HepG2 (cell line): Measurements from ENCODE around the gene CEP57L1. TPM values are rescaled to one million over a fixed set of nuclear protein-coding genes. Genes with fewer than 3 reads are reported as not detected.
A peak's percentile ranks its signal among the peaks of the same experiment; 100 is the strongest.

Source experiments
- CCAR2 ChIP-seq: fragments of 200-400 bp; formaldehyde crosslinking; optimal IDR thresholded peaks from 2 replicates; pipeline ENCODE3; 2018; ENCODE audit warnings: low read depth, mild to moderate bottlenecking, low read length, moderate library complexity
- ETV6 ChIP-seq: sonication (generic); formaldehyde crosslinking; conservative IDR thresholded peaks from 2 replicates; pipeline ENCODE4 v1.4.0; 2020; ENCODE audit warnings: missing genetic modification reagents
- FOXM1 ChIP-seq: sonication (generic); formaldehyde crosslinking; IDR thresholded peaks from 2 replicates; pipeline ENCODE4 v1.5.0; 2020; ENCODE audit warnings: missing genetic modification reagents
- GPN1 ChIP-seq: sonication (generic); formaldehyde crosslinking; IDR thresholded peaks from 2 replicates; pipeline ENCODE4 v1.5.1; 2020; ENCODE audit warnings: missing genetic modification reagents, borderline replicate concordance
- KMT2A ChIP-seq: sonication (generic); formaldehyde crosslinking; IDR thresholded peaks from 2 replicates; pipeline ENCODE4 v1.4.0; 2020; ENCODE audit warnings: missing genetic modification reagents
- RELA ChIP-seq: sonication (generic); formaldehyde crosslinking; IDR thresholded peaks from 2 replicates; pipeline ENCODE4 v1.4.0; 2020; ENCODE audit warnings: missing genetic modification reagents
- ZBTB38 ChIP-seq: sonication (generic); formaldehyde crosslinking; IDR thresholded peaks from 2 replicates; pipeline ENCODE4 v1.5.1; 2020; ENCODE audit warnings: mild to moderate bottlenecking, missing genetic modification reagents
- ZFP36 ChIP-seq: fragments of 150-350 bp; IDR thresholded peaks from 2 replicates; pipeline ENCODE4 v1.6.1; 2018; ENCODE audit warnings: borderline replicate concordance, low read length, low read depth; ENCODE audit not compliant: partially characterized antibody
- polyA plus RNA-seq, 8 experiments: library from polyadenylated mRNA; depleted of rRNA in 3 of 8; stranded (reverse) in 7 of 8; unstranded in 1 of 8; fragments of >200 nt; fragmentation: Illumina TruSeq in 4 of 8; extraction: Trizol in 4 of 8; gene quantifications; 2 replicates each; pipeline versions ENCODE4 v1.2.1 to v1.2.3, GENCODE V29; 2011 to 2016; ENCODE audit warnings: low read depth in 4 of 8, missing spikeins in 1 of 8, mixed read lengths in 1 of 8; ENCODE audit not compliant: insufficient read depth in 1 of 8
- total RNA-seq, 5 experiments: library from RNA; depleted of rRNA; stranded (reverse); fragments of >200 nt; fragmentation: Illumina TruSeq; extraction: Trizol; gene quantifications; 2 replicates each; pipeline ENCODE4 v1.2.3, GENCODE V29; 2016; ENCODE audit warnings: low read depth in 1 of 5
- TF ChIP-seq, protein P1 (sequence below): sonication (generic); formaldehyde crosslinking; IDR thresholded peaks from 2 replicates; pipeline ENCODE4 v1.5.0; 2020; ENCODE audit warnings: mild to moderate bottlenecking, low read depth, missing genetic modification reagents, borderline replicate concordance
- TF ChIP-seq, protein P2 (sequence below): sonication (generic); formaldehyde crosslinking; IDR thresholded peaks from 2 replicates; pipeline ENCODE4 v1.4.0; 2020; ENCODE audit warnings: missing genetic modification reagents, borderline replicate concordance
- TF ChIP-seq, protein P3 (sequence below): sonication (generic); formaldehyde crosslinking; IDR thresholded peaks from 2 replicates; pipeline ENCODE4 v1.8.1; 2022; ENCODE audit warnings: mild to moderate bottlenecking, missing genetic modification reagents
- TF ChIP-seq, protein P4 (sequence below): sonication (generic); formaldehyde crosslinking; IDR thresholded peaks from 2 replicates; pipeline ENCODE4 v1.4.0; 2020; ENCODE audit warnings: missing genetic modification reagents
- TF ChIP-seq, protein P5 (sequence below): sonication (generic); formaldehyde crosslinking; IDR thresholded peaks from 2 replicates; pipeline ENCODE4 v1.5.0; 2020; ENCODE audit warnings: missing genetic modification reagents

The CEP57L1 gene
- total and polyA plus RNA-seq, 2 of the 13 experiments (the other 11 are each of a cell fraction or from before 2014, with no cell fraction given): 7.7 to 15.5 TPM

DNA sequence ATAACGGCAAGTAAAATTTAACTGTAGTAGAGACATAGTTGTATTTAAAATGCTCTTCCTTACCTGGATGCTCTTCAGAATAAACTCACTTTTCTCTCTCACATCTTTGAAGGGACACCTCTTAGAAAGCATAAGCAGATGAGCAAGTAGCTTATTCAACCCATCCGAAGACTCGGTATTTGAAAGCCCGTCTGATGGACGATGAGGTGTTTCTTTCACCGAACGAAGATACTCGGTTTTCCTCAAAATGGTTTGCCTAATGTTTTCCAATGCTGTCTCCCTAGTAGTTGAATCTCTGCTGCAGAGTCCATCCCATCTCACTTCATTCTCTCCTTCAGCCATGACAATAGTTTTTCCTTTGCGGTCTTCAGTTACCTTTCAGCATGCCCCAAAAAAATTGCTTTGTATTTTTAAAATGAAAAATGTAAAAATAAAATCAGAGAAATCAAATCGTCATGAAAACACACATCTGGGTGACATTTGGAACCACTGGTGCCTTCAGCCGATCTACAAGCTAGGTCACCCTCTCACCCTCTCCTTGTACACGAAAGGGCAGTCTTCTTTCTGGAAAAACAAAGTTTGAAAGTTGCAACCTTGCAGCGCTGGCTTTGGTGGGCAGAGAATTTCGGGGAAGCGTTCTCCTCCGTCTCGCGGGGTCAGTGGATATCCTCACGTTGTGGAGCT is 1.4 kb upstream of the CEP57L1 start (continued):
- TF ChIP-seq, protein P1, sequence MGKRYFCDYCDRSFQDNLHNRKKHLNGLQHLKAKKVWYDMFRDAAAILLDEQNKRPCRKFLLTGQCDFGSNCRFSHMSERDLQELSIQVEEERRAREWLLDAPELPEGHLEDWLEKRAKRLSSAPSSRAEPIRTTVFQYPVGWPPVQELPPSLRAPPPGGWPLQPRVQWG (CRISPR knock-in tag): no peak
- no peak for TF ChIP-seq GPN1 (CRISPR knock-in tag)
- TF ChIP-seq, protein P2, sequence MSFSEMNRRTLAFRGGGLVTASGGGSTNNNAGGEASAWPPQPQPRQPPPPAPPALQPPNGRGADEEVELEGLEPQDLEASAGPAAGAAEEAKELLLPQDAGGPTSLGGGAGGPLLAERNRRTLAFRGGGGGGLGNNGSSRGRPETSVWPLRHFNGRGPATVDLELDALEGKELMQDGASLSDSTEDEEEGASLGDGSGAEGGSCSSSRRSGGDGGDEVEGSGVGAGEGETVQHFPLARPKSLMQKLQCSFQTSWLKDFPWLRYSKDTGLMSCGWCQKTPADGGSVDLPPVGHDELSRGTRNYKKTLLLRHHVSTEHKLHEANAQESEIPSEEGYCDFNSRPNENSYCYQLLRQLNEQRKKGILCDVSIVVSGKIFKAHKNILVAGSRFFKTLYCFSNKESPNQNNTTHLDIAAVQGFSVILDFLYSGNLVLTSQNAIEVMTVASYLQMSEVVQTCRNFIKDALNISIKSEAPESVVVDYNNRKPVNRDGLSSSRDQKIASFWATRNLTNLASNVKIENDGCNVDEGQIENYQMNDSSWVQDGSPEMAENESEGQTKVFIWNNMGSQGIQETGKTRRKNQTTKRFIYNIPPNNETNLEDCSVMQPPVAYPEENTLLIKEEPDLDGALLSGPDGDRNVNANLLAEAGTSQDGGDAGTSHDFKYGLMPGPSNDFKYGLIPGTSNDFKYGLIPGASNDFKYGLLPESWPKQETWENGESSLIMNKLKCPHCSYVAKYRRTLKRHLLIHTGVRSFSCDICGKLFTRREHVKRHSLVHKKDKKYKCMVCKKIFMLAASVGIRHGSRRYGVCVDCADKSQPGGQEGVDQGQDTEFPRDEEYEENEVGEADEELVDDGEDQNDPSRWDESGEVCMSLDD (CRISPR knock-in tag): no peak
- 0 out of 2 replicates have a peak, but pooled peaks have one; percentile 19 for TF ChIP-seq RELA
- TF ChIP-seq KMT2A (CRISPR knock-in tag): no peak
- TF ChIP-seq FOXM1 (CRISPR knock-in tag): no peak
- TF ChIP-seq, protein P3, sequence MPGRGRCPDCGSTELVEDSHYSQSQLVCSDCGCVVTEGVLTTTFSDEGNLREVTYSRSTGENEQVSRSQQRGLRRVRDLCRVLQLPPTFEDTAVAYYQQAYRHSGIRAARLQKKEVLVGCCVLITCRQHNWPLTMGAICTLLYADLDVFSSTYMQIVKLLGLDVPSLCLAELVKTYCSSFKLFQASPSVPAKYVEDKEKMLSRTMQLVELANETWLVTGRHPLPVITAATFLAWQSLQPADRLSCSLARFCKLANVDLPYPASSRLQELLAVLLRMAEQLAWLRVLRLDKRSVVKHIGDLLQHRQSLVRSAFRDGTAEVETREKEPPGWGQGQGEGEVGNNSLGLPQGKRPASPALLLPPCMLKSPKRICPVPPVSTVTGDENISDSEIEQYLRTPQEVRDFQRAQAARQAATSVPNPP (CRISPR knock-in tag): no peak
- TF ChIP-seq ZFP36: no peak
- TF ChIP-seq ZBTB38 (CRISPR knock-in tag): no peak
- no peak for TF ChIP-seq CCAR2
- TF ChIP-seq, protein P4, sequence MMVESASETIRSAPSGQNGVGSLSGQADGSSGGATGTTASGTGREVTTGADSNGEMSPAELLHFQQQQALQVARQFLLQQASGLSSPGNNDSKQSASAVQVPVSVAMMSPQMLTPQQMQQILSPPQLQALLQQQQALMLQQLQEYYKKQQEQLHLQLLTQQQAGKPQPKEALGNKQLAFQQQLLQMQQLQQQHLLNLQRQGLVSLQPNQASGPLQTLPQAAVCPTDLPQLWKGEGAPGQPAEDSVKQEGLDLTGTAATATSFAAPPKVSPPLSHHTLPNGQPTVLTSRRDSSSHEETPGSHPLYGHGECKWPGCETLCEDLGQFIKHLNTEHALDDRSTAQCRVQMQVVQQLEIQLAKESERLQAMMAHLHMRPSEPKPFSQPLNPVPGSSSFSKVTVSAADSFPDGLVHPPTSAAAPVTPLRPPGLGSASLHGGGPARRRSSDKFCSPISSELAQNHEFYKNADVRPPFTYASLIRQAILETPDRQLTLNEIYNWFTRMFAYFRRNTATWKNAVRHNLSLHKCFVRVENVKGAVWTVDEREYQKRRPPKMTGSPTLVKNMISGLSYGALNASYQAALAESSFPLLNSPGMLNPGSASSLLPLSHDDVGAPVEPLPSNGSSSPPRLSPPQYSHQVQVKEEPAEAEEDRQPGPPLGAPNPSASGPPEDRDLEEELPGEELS (CRISPR knock-in tag): no peak
- TF ChIP-seq, protein P5, sequence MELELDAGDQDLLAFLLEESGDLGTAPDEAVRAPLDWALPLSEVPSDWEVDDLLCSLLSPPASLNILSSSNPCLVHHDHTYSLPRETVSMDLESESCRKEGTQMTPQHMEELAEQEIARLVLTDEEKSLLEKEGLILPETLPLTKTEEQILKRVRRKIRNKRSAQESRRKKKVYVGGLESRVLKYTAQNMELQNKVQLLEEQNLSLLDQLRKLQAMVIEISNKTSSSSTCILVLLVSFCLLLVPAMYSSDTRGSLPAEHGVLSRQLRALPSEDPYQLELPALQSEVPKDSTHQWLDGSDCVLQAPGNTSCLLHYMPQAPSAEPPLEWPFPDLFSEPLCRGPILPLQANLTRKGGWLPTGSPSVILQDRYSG (CRISPR knock-in tag): no peak
- no peak for TF ChIP-seq ETV6 (CRISPR knock-in tag)
- TF ChIP-seq, all 625 proteins: peak for 10
